ENCODE measurements around the gene TBC1D22A. TPM values are rescaled to one million over a fixed set of nuclear protein-coding genes. Genes with fewer than 3 reads are reported as not detected.

Gene TBC1D22A
- total RNA-seq, 2 experiments from 2014 or later = 22.3 to 43.9 TPM

DNA sequence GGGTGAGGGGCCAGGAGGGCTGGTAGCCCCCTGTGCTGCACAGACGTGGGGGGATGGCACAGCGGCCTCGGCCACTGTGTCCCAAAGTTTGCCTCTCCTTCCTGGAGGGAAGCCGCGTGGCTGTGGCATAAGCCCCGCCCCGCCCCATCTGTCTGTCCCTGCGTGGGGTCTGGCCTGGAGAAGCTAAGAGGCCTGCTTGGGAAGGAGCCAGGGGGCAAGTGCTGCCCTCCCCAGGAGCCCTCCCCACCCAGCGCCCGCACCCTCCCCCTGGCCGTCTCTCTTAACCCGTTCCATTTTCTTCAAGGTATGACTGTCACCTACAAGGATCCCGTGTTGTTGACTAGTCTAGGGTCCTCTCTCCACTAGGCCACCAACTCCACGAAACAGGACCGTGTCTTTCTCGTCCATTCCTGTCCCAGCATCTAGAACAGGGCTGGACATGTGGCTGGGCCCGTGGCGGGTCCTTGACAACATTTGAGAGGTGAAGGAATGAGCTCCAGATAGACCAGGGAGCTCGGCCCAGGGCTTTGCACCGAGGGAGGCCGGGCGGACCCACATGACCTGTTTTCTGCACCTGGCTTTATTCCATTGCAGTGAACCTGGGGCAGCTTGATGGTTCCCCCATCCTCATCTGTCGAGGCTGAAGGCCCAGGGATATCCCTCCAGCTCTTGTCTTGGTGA lies 428.0 kb downstream of the TBC1D22A start:
- Histone ChIP-seq H3K9me3 (ENCODE audit: low read length) (no peaks in the 10 kb centered on the region), H3K27ac (ENCODE audit: low read depth, low read length, poor library complexity, severe bottlenecking) (no peak overlapping the region), H3K79me2 (ENCODE audit: insufficient read depth, low read depth, low read length) (no peaks in the 10 kb centered on the region), H3K4me2 (ENCODE audit: low read length) (no peak overlapping the region), H3K4me1 (ENCODE audit: insufficient read depth, low read length, poor library complexity, severe bottlenecking) (no peaks in the 10 kb centered on the region), H3K9me2 (ENCODE audit: insufficient read depth, low read length) (no peaks in the 10 kb centered on the region), H3K36me3 (ENCODE audit: insufficient read depth, low read length) (no peaks in the 10 kb centered on the region), H4K20me1 (ENCODE audit: insufficient read depth, low read length) (no peaks in the 10 kb centered on the region), H3K4me3 (ENCODE audit: low read depth, low read length, poor library complexity, severe bottlenecking) (no peak overlapping the region), H2AFZ (ENCODE audit: low read length) (no peak overlapping the region)
- TF ChIP-seq, protein P1, sequence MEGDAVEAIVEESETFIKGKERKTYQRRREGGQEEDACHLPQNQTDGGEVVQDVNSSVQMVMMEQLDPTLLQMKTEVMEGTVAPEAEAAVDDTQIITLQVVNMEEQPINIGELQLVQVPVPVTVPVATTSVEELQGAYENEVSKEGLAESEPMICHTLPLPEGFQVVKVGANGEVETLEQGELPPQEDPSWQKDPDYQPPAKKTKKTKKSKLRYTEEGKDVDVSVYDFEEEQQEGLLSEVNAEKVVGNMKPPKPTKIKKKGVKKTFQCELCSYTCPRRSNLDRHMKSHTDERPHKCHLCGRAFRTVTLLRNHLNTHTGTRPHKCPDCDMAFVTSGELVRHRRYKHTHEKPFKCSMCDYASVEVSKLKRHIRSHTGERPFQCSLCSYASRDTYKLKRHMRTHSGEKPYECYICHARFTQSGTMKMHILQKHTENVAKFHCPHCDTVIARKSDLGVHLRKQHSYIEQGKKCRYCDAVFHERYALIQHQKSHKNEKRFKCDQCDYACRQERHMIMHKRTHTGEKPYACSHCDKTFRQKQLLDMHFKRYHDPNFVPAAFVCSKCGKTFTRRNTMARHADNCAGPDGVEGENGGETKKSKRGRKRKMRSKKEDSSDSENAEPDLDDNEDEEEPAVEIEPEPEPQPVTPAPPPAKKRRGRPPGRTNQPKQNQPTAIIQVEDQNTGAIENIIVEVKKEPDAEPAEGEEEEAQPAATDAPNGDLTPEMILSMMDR (conservative IDR thresholded peaks at IDR 0.05; ENCODE audit: low read length) = no peak
- no peak for TF ChIP-seq EZH2phosphoT487 (IDR thresholded peaks at IDR 0.05; ENCODE audit: borderline replicate concordance, low read depth, low read length)
- intact Hi-C loops (cut with micrococcal nuclease; ENCODE audit: unreplicated experiment) = no loop called here
- CTCF ChIA-PET (ENCODE audit: unreplicated experiment) = no interaction called here
- POLR2A ChIA-PET = no interaction called here
- BruUV-seq (replicated peaks) = no TSS peak
- DNase-seq (ENCODE audit: low spot score) = no peak

GRCh38 chr22:47190957-47191670 lies 428.7 kb downstream of the TBC1D22A start:
- no peak for DNase-seq (ENCODE audit: low spot score)
- BruUV-seq (replicated peaks) = no TSS peak
- no peaks in the 10 kb centered on the region for H3K79me2 ChIP-seq (ENCODE audit: insufficient read depth, low read depth, low read length)
- POLR2A ChIA-PET = no interaction called here
- H3K4me2 ChIP-seq (ENCODE audit: low read length) = no peak overlapping the region
- no peaks in the 10 kb centered on the region for H3K9me2 ChIP-seq (ENCODE audit: insufficient read depth, low read length)
- H3K4me3 ChIP-seq (ENCODE audit: low read depth, low read length, poor library complexity, severe bottlenecking) = no peak overlapping the region
- no peak overlapping the region for H2AFZ ChIP-seq (ENCODE audit: low read length)
- no peaks in the 10 kb centered on the region for H4K20me1 ChIP-seq (ENCODE audit: insufficient read depth, low read length)
- CTCF ChIA-PET (ENCODE audit: unreplicated experiment) = no interaction called here
- no peak overlapping the region for H3K27ac ChIP-seq (ENCODE audit: low read depth, low read length, poor library complexity, severe bottlenecking)
- intact Hi-C loops (cut with micrococcal nuclease; ENCODE audit: unreplicated experiment) = no loop called here
- TF ChIP-seq, protein P1 (conservative IDR thresholded peaks at IDR 0.05; ENCODE audit: low read length) = no peak
- TF ChIP-seq EZH2phosphoT487 (IDR thresholded peaks at IDR 0.05; ENCODE audit: borderline replicate concordance, low read depth, low read length) = no peak
- no peaks in the 10 kb centered on the region for H3K9me3 ChIP-seq (ENCODE audit: low read length)
- H3K36me3 ChIP-seq (ENCODE audit: insufficient read depth, low read length) = no peaks in the 10 kb centered on the region
- H3K4me1 ChIP-seq (ENCODE audit: insufficient read depth, low read length, poor library complexity, severe bottlenecking) = no peaks in the 10 kb centered on the region

Data from OCI-LY7 (cell line).